Retinal pigment epithelial cell (primary cell): ENCODE results near the gene TNS2.

Experiments
- DNase-seq: peaks from one replicate; pipeline ENCODE4 v3.0.0-alpha.2; 2010; ENCODE audit warnings: low read depth
- H3K4me3 ChIP-seq: 2 replicates; pipeline ENCODE4 v1.5.1; 2011; ENCODE audit warnings: mild to moderate bottlenecking, low read length, control low read depth, moderate library complexity
- TF ChIP-seq, protein P1 (sequence below): conservative IDR thresholded peaks from 2 replicates; pipeline ENCODE4 v1.5.1; 2011; ENCODE audit warnings: low read depth, low read length, control low read depth, inconsistent platforms

Gene TNS2, protein sequence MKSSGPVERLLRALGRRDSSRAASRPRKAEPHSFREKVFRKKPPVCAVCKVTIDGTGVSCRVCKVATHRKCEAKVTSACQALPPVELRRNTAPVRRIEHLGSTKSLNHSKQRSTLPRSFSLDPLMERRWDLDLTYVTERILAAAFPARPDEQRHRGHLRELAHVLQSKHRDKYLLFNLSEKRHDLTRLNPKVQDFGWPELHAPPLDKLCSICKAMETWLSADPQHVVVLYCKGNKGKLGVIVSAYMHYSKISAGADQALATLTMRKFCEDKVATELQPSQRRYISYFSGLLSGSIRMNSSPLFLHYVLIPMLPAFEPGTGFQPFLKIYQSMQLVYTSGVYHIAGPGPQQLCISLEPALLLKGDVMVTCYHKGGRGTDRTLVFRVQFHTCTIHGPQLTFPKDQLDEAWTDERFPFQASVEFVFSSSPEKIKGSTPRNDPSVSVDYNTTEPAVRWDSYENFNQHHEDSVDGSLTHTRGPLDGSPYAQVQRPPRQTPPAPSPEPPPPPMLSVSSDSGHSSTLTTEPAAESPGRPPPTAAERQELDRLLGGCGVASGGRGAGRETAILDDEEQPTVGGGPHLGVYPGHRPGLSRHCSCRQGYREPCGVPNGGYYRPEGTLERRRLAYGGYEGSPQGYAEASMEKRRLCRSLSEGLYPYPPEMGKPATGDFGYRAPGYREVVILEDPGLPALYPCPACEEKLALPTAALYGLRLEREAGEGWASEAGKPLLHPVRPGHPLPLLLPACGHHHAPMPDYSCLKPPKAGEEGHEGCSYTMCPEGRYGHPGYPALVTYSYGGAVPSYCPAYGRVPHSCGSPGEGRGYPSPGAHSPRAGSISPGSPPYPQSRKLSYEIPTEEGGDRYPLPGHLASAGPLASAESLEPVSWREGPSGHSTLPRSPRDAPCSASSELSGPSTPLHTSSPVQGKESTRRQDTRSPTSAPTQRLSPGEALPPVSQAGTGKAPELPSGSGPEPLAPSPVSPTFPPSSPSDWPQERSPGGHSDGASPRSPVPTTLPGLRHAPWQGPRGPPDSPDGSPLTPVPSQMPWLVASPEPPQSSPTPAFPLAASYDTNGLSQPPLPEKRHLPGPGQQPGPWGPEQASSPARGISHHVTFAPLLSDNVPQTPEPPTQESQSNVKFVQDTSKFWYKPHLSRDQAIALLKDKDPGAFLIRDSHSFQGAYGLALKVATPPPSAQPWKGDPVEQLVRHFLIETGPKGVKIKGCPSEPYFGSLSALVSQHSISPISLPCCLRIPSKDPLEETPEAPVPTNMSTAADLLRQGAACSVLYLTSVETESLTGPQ (N-terminal part only)

DNA sequence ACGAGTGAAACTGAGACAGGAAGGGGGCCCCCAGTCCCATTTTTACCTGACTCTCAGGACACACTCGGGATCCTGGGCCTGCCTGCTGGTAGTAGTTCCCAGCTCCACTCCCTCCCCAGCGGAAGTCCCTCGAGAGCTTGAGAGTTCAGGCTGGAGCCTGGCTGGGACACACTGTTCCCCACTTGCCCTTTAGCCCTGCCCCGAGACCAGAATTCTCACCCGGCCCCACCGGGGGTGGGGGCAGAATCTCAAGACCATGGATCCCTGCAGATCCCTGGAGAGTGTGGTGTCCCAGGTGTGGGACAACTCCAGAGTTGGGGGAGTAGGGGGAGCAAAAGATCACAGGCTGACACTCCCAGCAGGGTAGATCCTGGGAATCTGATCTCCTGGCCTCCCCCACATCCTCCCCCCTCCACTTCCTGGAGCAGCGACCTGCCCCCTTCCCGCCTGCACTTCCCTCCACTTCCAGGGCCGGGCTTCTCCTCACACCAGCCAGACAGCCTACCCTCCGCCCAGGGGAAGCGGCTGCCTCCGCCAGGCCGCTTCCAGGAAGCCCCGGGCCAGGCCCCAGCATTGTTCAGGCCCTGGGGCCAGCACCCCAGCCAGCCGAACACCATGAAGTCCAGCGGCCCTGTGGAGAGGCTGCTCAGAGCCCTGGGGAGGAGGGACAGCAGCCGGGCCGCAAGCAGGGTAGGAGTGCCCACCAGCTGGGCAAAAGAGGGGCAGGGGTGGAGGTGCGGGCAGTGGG lies at the start of gene TNS2:
TSS of gene TNS2 (plus strand) at position 495 of the 748 bp plus-strand sequence. CDS start at position 616, 121 bp downstream.
- DNase-seq: no peak
- peak within 1 kb of the TSS; percentile 37 for H3K4me3 ChIP-seq
- TF ChIP-seq, protein P1, sequence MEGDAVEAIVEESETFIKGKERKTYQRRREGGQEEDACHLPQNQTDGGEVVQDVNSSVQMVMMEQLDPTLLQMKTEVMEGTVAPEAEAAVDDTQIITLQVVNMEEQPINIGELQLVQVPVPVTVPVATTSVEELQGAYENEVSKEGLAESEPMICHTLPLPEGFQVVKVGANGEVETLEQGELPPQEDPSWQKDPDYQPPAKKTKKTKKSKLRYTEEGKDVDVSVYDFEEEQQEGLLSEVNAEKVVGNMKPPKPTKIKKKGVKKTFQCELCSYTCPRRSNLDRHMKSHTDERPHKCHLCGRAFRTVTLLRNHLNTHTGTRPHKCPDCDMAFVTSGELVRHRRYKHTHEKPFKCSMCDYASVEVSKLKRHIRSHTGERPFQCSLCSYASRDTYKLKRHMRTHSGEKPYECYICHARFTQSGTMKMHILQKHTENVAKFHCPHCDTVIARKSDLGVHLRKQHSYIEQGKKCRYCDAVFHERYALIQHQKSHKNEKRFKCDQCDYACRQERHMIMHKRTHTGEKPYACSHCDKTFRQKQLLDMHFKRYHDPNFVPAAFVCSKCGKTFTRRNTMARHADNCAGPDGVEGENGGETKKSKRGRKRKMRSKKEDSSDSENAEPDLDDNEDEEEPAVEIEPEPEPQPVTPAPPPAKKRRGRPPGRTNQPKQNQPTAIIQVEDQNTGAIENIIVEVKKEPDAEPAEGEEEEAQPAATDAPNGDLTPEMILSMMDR: no peak

DNA sequence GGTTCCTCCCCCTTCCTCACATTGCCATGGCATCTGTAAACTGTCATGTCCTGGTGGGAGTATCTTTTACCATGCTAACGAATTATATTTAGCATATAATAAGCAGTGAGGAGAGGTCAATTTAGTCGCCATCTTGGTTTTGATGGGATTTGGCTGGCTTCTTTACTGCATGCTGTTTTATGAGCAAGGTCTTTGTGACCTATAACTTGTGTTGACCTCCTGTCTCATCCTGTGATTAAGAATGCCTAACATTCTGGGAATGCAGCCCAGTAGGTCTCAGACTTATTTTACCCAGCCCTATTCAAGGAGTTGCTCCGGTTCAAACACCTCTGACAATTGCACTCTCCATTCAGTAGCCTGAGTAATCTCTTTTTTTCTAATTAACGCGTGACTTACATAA lies 45.7 kb upstream of the TNS2 start:
- DNase-seq: peak; percentile 54
- TF ChIP-seq, protein P1: no peak
- H3K4me3 ChIP-seq: peak overlapping the region; percentile 98

DNA sequence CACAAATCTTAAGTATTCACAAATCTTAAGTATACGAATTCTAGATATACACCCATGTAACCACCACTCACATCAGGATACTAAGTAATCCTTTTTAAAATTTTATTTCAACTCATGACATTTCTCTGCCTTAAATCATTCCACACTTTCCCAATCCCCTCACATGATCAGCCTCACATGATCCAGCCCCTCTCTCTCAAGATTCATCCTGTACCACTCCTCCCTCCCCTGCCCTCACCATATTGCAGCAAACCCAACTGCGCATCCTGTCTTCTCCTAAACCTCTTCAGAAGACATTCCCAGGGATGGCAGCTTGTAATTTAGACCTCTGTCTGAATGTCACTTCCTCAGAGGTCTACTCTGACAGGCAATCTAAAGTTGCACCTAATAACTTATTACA lies 45.3 kb upstream of the TNS2 start:
- DNase-seq: peak; percentile 56
- TF ChIP-seq, protein P1: no peak
- H3K4me3 ChIP-seq: peak overlapping the region; percentile 98

DNA sequence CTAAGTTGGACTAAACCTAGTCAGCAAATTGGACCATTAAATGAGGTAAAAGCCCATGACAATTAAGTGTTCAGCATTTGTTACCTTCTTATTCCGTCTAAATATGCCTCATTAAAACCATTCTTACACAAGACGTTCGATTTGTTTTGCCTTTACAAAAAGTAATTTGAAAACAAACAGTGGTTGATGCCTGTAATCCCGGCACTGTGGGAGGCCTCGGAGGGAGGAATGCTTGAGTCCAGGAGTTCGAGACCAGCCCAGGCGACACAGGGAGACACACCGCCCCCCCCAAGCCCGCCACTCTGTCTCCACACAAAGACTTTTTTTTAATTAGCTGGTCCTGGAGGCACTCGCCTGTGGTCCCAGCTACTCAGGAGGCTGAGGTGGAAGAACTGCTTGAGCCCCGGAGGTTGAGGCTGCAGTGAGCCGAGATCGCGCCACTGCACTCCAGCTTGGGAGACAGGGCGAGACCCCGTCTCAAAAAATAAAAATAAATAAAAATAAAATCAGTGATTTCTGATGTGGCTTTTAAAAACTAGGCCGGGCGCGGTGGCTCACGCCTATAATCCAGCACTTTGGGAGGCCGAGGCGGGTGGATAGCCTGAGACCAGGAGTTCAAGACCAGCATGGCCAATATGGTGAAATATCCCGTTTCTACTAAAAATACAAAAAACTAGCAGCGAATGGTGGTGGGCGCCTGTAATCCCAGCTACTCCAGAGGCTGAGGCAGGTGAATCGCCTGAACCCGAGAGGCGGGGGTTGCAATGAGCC lies 44.5 kb upstream of the TNS2 start:
- TF ChIP-seq, protein P1: no peak
- peak overlapping the region; percentile 98 for H3K4me3 ChIP-seq
- DNase-seq: no peak

DNA sequence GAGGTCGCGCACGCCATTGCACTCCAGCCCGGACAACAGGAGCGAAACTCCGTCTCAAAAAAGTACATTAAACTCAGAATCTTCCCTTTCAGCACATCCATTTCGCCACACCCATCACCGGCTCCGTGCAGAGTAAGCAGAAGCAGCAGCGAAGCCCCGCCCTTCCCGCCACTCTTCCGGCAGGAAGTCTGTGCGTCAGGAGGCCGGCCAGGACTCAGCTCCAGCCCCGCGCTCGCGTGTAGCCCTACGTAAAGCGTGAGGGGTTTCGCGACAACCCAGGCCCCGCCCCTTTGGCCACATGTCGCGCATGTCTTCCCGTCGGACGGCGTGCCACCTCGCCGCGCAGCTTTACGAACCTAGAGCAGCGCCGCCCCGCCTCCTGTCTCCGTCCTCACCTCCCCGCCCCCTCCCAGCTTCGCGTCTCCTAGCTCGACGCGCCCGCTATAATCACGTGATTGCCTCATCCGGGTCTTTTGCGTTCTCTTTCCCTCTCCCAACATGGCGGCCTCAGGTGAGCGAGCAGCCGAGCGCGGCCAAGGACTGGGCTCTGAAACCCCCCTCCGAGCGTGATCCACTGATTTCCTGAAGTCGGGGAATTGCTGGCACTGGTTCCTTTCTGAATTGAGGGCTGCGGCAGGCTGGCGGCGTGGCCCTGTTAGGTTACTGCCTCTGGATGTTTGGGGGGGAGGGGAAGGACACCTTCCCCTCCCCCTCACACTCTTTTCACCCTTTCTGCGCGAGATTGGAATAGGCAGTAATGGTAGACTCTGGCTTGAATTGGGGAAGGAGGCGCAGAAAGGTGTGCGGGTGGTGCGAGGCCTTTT lies 43.7 kb upstream of the TNS2 start, which contains the start of gene EIF4B:
TSS of gene EIF4B (plus strand) at position 471 of the 824 bp plus-strand sequence. CDS start at position 499, 28 bp downstream.
- TF ChIP-seq, protein P1: no peak
- DNase-seq: peak; percentile 98
- H3K4me3 ChIP-seq: peak within 1 kb of the TSS; percentile 98
